Activated CD4-positive, alpha-beta T cell treated with anti-CD3 and anti-CD28 coated beads for 36 hours (primary cell): Measurements from ENCODE around the gene RPTOR. TPM values are rescaled to one million over a fixed set of nuclear protein-coding genes. Genes with fewer than 3 reads are reported as not detected.
A peak's percentile ranks its signal among the peaks of the same experiment; 100 is the strongest.
"Not testable (repeated sequence)": the region's sequence is repeated elsewhere in the genome, so short reads cannot be mapped to it uniquely, and the experiment has no call there.

Experiments
- ATAC-seq: fragments of 200-7000 bp; cut with Tn5 transposase; one replicate; pipeline ENCODE4 v1.10.0; 2021; ENCODE audit warnings: mild to moderate bottlenecking, moderate library complexity
- CTCF ChIA-PET: fragments of 350-600 bp; sonication (Branson Sonifier 250); formaldehyde crosslinking; loops from one replicate; lab custom pipeline; 2021; ENCODE audit warnings: antibody characterized with exemption; lab: Charles Lee
- POLR2A ChIA-PET: fragments of 350-600 bp; sonication (Branson Sonifier 250); formaldehyde crosslinking; loops from one replicate; lab custom pipeline; 2021; ENCODE audit warnings: antibody characterized with exemption, inconsistent platforms; lab: Charles Lee
- DNase-seq: peaks from one replicate; pipeline ENCODE4 v3.0.0-alpha.2; 2020
- H3K27ac Mint-ChIP-seq: one replicate; pipeline ENCODE4 v1.8.0; 2021; ENCODE audit warnings: mixed read lengths
- H3K27me3 Mint-ChIP-seq: one replicate; pipeline ENCODE4 v1.8.0; 2021; ENCODE audit warnings: mixed read lengths
- H3K36me3 Mint-ChIP-seq: one replicate; pipeline ENCODE4 v1.8.0; 2021; ENCODE audit warnings: low read depth, mixed read lengths
- H3K4me1 Mint-ChIP-seq: one replicate; pipeline ENCODE4 v1.8.0; 2021; ENCODE audit warnings: mixed read lengths
- H3K4me3 Mint-ChIP-seq: one replicate; pipeline ENCODE4 v1.8.0; 2021; ENCODE audit warnings: mild to moderate bottlenecking, moderate library complexity, mixed read lengths
- H3K9me3 Mint-ChIP-seq: one replicate; pipeline ENCODE4 v1.8.0; 2021; ENCODE audit warnings: low read depth, mixed read lengths
- intact Hi-C, 2 experiments: fragments of 100-400 bp; cut with DNase I in 1 of 2; cut with micrococcal nuclease in 1 of 2; formaldehyde crosslinking; loops; one replicate each; pipeline versions ENCODE4 v1.14.2 to v1.15.1; 2022 to 2024; cut with DNase I, micrococcal nuclease
- total RNA-seq, 2 experiments: library from RNA; stranded (reverse); gene quantifications; one replicate each; pipeline ENCODE4 v1.2.3, GENCODE V29; 2021

The RPTOR gene
- total RNA-seq, 2 experiments from 2014 or later = 48.6 to 58.1 TPM

DNA sequence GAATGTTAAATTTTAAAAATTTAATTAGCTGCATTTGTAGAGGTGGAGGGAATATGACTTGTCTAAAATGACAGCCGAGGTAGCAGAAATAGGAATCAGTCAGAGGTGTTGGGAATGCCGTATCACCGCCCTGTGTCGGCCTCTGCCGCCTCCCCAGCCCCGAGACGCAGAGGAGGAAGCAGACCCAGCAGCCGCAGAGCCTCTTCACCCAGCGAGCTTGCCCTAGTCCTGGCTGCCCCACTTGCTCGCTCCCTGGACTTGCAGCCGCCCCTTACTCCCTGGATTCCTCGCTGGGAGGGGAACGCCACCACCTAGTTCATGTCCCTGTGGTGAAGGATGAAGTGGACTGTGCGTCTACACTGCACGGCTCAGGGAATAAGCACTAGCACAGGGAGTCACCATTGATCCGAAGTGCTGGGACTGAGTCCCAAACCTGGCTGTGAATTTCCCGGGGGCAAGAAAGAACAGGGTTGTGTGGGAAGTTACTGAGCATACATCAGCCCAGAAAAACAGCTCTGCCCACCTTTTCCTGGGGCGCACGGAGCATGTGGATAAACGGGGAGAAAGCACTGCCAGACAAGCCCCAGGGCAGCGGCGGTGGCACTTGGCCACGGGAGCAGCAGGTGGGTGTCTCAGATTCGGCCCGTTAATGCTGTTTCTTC, 76.8 kb downstream of the RPTOR start:
- Mint-ChIP-seq H3K27ac (no peak overlapping the region), H3K4me1 (peaks cover 37% of the 10 kb centered on the region), H3K4me3 (no peak overlapping the region), H3K9me3 (no peaks in the 10 kb centered on the region), H3K36me3 (peaks cover 7% of the 10 kb centered on the region), H3K27me3 (no peaks in the 10 kb centered on the region)
- ChIA-PET POLR2A (no interaction called here), CTCF (interaction anchor here (0.7 to 1.5 kb wide), 4 partner anchors 11 to 51 kb away, joined by 3 to 10 read pairs (median 4); no protein-coding TSS in a partner anchor)
- DNase-seq (no peak), ATAC-seq (no peak)
- intact Hi-C loops = no loop called here

DNA sequence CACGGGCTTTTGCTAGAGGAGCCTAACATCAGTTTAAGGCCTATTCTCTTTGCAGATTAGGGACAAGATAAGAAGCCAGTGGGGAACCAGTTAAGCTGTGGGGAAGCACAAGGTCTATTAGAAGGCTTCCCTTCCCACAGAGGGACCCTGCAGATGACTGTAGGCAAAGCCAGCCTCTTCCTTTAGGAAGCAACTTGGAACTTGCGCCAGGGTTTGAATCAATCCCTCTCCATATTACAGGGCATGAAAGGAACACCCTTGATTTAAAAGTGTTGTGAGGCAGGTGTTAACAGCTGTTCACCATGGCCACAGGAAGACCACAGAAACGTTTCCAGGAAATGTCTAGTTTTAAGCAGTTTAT, 77.3 kb downstream of the RPTOR start:
- ChIA-PET POLR2A (no interaction called here), CTCF (interaction anchor here (1.1 kb wide), 1 partner anchor 25 kb away, joined by 3 read pairs; no protein-coding TSS in a partner anchor)
- Mint-ChIP-seq H3K4me1 (peaks cover 35% of the 10 kb centered on the region), H3K4me3 (no peak overlapping the region), H3K36me3 (peaks cover 10% of the 10 kb centered on the region), H3K27me3 (no peaks in the 10 kb centered on the region), H3K27ac (peak overlapping the region; percentile 13), H3K9me3 (no peaks in the 10 kb centered on the region)
- intact Hi-C loops = no loop called here
- ATAC-seq (peak; percentile 16), DNase-seq (no peak)

DNA sequence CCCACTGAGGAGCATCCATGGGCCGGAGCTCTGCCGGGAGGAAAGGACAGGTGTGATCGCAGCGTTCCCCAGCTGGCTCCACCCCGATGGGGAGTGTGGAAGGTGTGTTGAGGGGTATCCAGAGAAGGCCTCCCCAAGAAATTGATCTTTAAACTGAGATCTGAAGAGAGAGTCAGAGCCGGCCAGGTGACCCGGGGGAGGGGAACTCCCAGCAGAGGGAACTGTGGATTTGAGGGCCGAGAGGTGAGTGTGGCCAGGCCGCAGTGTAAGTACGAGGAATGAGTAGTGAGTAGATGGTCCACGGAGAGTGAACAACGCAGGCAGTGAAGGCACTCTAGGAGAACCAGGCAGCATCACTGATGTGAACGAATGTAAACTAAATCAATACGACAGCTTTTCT, 80.2 kb downstream of the RPTOR start:
- no peaks in the 10 kb centered on the region for H3K27me3 Mint-ChIP-seq
- H3K27ac Mint-ChIP-seq = no peak overlapping the region
- CTCF ChIA-PET = interaction anchor here (1.0 kb wide), 1 partner anchor 9 kb away, joined by 3 read pairs; no protein-coding TSS in a partner anchor
- no peak for DNase-seq
- H3K36me3 Mint-ChIP-seq = peaks cover 14% of the 10 kb centered on the region
- no peak for ATAC-seq
- H3K9me3 Mint-ChIP-seq = no peaks in the 10 kb centered on the region
- H3K4me3 Mint-ChIP-seq = no peak overlapping the region
- intact Hi-C loops = no loop called here
- H3K4me1 Mint-ChIP-seq = peaks cover 25% of the 10 kb centered on the region
- POLR2A ChIA-PET = no interaction called here

DNA sequence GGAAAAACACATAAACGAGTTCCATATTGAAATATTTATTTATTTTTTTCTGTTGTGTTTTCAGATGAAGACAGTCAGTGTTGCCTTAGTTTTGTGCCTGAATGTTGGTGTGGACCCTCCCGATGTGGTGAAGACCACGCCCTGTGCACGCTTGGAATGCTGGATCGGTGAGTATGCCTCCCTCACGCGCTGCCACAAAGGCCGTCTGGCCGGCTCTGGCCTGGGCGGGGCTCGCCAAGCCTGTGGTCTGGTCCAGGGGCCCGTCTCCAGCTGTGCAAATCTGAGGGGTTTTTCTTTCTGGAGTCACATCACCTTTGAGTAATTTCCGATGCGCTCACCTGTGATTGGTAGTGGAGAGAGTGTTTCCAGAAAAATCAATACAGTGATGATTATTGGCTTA, 81.0 kb downstream of the RPTOR start:
- H3K4me1 Mint-ChIP-seq = peaks cover 24% of the 10 kb centered on the region

DNA sequence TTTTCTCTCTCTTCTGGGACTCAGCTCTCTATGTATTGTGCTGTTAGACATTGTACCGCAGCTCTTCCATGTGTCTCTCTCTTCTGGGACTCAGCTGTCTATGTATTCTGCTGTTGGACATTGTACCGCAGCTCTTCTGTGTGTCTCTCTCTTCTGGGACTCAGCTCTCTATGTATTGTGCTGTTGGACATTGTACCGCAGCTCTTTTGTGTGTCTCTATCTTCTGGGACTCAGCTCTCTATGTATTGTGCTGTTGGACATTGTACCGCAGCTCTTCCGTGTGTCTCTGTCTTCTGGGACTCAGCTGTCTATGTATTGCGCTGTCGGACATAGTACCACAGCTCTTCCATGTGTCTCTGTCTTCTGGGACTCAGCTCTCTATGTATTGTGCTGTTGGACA, 84.2 kb downstream of the RPTOR start:
- H3K9me3 Mint-ChIP-seq, intact Hi-C loops, H3K27ac Mint-ChIP-seq, H3K4me3 Mint-ChIP-seq, POLR2A ChIA-PET, H3K27me3 Mint-ChIP-seq, ATAC-seq, DNase-seq, H3K4me1 Mint-ChIP-seq: not testable (repeated sequence)
- H3K36me3 Mint-ChIP-seq = peaks cover 13% of the 10 kb centered on the region
- CTCF ChIA-PET = interaction anchor here (0.5 to 0.6 kb wide), 2 partner anchors 431 to 1456 kb away, joined by 3 read pairs; no protein-coding TSS in a partner anchor

More for the DNA sequence above, 81.0 kb downstream of the RPTOR start:
- no peaks in the 10 kb centered on the region for H3K9me3 Mint-ChIP-seq
- ATAC-seq = no peak
- intact Hi-C loops = no loop called here
- ChIA-PET POLR2A (no interaction called here), CTCF (interaction anchor here (2.0 kb wide), 1 partner anchor 50 kb away, joined by 6 read pairs; no protein-coding TSS in a partner anchor)
- peaks cover 13% of the 10 kb centered on the region for H3K36me3 Mint-ChIP-seq
- no peak overlapping the region for H3K4me3 Mint-ChIP-seq
- no peak for DNase-seq
- no peak overlapping the region for H3K27ac Mint-ChIP-seq
- H3K27me3 Mint-ChIP-seq = no peaks in the 10 kb centered on the region

DNA sequence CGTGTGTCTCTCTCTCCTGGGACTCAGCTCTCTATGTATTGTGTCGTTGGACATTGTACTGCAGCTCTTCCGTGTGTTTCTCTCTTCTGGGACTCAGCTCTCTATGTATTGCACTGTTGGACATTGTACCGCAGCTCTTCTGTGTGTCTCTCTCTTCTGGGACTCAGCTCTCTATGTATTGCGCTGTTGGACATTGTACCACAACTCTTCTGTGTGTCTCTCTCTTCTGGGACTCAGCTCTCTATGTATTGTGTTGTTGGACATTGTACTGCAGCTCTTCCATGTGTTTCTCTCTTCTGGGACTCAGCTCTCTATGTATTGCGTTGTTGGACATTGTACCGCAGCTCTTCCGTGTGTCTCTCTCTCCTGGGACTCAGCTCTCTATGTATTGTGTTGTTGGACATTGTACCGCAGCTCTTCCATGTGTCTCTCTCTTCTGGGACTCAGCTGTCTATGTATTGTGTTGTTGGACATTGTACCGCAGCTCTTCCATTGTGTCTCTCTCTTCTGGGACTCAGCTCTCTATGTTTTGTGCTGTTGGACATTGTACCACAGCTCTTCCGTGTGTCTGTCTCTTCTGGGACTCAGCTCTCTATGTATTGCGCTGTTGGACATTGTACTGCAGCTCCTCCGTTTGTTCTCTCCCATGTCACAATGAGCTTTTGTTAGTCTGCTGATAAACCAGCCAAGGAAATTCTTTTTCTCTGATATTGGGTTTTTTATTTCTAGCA, 84.8 kb downstream of the RPTOR start:
- H3K36me3 Mint-ChIP-seq = peaks cover 13% of the 10 kb centered on the region
- H3K4me3 Mint-ChIP-seq = no peak overlapping the region
- peaks cover 2% of the 10 kb centered on the region for H3K4me1 Mint-ChIP-seq
- ATAC-seq = no peak
- H3K9me3 Mint-ChIP-seq = no peaks in the 10 kb centered on the region
- H3K27me3 Mint-ChIP-seq = no peaks in the 10 kb centered on the region
- ChIA-PET POLR2A (no interaction called here), CTCF (interaction anchor here (0.6 kb wide), 1 partner anchor 430 kb away, joined by 3 read pairs; no protein-coding TSS in a partner anchor)
- no peak overlapping the region for H3K27ac Mint-ChIP-seq
- intact Hi-C loops = no loop called here
- DNase-seq = no peak

DNA sequence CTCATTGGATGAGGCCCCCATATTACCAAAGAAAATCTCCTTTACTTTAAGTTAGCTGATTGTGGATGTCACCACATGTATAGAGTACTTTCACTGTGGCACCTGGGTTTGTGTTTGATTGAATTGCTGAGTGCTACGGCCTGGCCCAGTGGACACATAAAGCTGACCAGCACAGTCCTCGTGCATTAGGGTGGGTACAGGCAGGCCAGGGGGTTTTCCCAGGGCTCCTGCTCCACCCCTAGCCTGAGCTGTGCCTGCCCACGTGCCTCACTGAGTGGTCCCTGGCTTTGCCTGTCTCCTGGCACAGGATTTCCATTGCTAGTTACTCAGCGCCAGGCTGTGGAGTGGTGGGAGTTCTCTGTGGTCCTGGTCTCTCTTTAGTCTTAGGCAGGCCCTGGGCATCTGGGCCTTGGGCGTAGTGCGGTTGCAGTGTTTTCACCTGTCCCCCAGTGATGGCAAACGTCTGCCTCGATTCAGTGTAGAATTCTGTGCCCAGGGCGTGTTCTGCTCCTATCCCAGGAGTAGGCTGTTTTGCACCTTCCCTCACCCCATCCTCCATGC, 86.0 kb downstream of the RPTOR start:
- H3K27ac Mint-ChIP-seq = no peak overlapping the region
- intact Hi-C loops = no loop called here
- H3K4me3 Mint-ChIP-seq = no peak overlapping the region
- peaks cover 13% of the 10 kb centered on the region for H3K36me3 Mint-ChIP-seq
- no peak for DNase-seq
- ChIA-PET POLR2A (no interaction called here), CTCF (interaction anchor here (0.7 kb wide), 1 partner anchor 572 kb away, joined by 3 read pairs; no protein-coding TSS in a partner anchor)
- no peak for ATAC-seq
- H3K9me3 Mint-ChIP-seq = no peaks in the 10 kb centered on the region
- H3K27me3 Mint-ChIP-seq = no peaks in the 10 kb centered on the region
- peaks cover 2% of the 10 kb centered on the region for H3K4me1 Mint-ChIP-seq

DNA sequence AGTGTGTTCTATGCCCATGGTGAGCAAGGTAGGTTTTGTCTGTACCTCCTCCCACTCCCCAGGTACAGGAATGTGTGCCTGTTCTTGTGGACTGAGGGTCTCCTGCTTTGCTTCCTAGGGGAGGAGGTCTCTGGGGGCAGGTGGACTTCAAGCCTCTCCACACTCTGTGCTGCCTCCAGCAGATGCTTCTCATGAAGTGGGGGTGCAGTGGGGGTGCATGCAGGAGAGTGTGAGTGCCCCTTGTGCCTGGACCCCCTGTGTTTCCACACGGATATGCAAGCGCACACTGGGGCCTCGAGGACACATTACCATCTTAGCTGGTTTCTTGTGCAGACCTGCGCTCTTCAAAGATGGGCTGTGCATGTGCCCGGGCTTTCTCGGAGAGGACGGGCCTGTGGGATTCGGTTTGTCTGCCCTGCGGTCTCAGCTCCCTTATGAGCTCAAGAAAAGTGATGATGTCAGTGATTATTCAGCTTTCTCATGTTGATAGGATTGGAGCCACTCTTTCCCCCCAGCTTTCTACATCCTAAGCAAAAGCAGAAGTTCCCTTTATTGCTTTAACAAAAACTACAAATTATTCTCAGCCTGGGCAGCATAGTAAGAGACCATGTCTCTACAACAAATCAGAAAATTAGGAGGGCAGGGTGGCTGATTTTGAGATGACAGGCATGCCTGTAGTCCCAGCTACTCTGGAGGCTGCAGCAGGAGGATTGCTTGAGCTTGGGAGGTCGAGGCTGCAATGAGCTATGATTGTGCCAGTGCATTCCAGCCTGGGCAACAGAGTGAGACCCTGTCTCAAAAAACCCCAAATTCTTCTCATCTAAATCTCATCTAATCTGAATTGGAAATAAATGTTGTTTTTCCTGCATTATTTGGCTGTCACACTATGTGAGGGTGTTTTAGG, 86.8 kb downstream of the RPTOR start:
- DNase-seq (no peak), ATAC-seq (no peak)
- POLR2A ChIA-PET = no interaction called here
- intact Hi-C loops = no loop called here
- peaks cover 9% of the 10 kb centered on the region for H3K36me3 Mint-ChIP-seq
- no peak overlapping the region for H3K27ac Mint-ChIP-seq
- no peaks in the 10 kb centered on the region for H3K27me3 Mint-ChIP-seq
- peaks cover 2% of the 10 kb centered on the region for H3K4me1 Mint-ChIP-seq
- H3K4me3 Mint-ChIP-seq = no peak overlapping the region
- CTCF ChIA-PET = interaction anchor here (0.6 to 0.8 kb wide), 2 partner anchors 104 to 156 kb away, joined by 3 read pairs; no protein-coding TSS in a partner anchor
- no peaks in the 10 kb centered on the region for H3K9me3 Mint-ChIP-seq

DNA sequence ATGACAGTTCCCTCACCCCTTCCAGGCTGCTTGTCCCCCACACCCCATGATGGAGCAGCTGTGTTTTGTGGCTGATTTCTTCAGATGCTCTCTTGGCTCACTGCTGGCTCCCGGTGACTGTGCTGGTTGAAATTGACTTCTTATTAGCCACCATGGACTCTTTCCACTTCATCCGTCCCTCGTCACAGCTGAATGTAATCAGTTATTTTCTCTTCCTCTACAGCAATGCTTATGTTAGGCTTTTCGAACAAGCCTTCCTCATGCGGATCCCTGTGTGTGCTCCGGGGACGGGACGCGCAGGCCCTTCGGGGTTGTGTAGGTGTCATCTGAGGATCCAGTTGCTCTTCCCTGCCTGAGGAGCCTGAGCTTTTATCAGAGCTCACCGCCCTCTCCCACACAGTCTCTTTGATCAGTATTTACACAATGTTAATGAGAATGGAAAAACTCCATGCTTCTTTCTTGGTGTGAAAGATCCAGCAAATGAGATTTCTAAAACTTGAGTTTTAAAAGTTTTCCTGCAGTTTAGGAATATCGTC, 87.5 kb downstream of the RPTOR start:
- no peak overlapping the region for H3K27ac Mint-ChIP-seq
- DNase-seq = no peak
- POLR2A ChIA-PET = no interaction called here

DNA sequence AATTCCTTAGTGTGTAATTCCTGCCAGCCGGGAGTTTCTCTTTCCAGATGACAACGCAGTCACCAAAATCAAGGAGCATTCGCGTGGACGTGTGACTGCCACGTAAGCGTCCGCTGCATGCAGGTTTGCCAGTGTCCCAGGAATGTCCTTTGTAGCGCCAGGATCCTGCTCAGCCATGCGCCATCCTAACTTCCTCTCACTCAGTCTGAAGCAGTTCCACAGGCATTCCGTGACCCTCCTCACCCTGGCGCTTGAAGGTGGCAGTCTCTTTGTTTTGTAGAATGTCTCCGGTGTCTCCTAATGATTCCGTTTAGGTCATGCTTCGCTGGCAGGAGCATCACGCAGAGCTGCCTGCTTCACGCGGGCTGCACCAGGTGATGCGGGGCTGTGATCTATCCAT, 88.6 kb downstream of the RPTOR start:
- no peak for ATAC-seq
- ChIA-PET CTCF (no interaction called here), POLR2A (no interaction called here)
- Mint-ChIP-seq H3K9me3 (no peaks in the 10 kb centered on the region), H3K4me1 (peaks cover 2% of the 10 kb centered on the region), H3K36me3 (peaks cover 5% of the 10 kb centered on the region), H3K4me3 (no peak overlapping the region), H3K27ac (no peak overlapping the region), H3K27me3 (no peaks in the 10 kb centered on the region)
- no peak for DNase-seq
- intact Hi-C loops = no loop called here

More for the DNA sequence above, 87.5 kb downstream of the RPTOR start:
- Mint-ChIP-seq H3K9me3 (no peaks in the 10 kb centered on the region), H3K36me3 (peaks cover 6% of the 10 kb centered on the region), H3K4me1 (peaks cover 2% of the 10 kb centered on the region), H3K4me3 (no peak overlapping the region), H3K27me3 (no peaks in the 10 kb centered on the region)
- ATAC-seq = no peak
- CTCF ChIA-PET = interaction anchor here (0.8 kb wide), 1 partner anchor 156 kb away, joined by 3 read pairs; no protein-coding TSS in a partner anchor
- intact Hi-C loops = no loop called here
